HEK293 (cell line): ENCODE results near the gene EPS8L3.

Experiments
- TCF7L2 ChIP-seq: IDR thresholded peaks from 2 replicates; pipeline ENCODE4 v1.6.1; 2011; ENCODE audit warnings: low read depth, mild to moderate bottlenecking, inconsistent platforms, low read length, moderate library complexity, borderline replicate concordance
- ZBTB8A ChIP-seq: fragments of 450-650 bp; formaldehyde crosslinking; IDR thresholded peaks from 2 replicates; pipeline ENCODE4 v1.5.1; 2016; ENCODE audit warnings: missing biosample characterization, missing genetic modification characterization
- TF ChIP-seq, protein P1 (sequence below): fragments of 450-650 bp; formaldehyde crosslinking; IDR thresholded peaks from 2 replicates; pipeline ENCODE4 v1.5.1; 2016; ENCODE audit warnings: missing biosample characterization, missing genetic modification characterization

DNA sequence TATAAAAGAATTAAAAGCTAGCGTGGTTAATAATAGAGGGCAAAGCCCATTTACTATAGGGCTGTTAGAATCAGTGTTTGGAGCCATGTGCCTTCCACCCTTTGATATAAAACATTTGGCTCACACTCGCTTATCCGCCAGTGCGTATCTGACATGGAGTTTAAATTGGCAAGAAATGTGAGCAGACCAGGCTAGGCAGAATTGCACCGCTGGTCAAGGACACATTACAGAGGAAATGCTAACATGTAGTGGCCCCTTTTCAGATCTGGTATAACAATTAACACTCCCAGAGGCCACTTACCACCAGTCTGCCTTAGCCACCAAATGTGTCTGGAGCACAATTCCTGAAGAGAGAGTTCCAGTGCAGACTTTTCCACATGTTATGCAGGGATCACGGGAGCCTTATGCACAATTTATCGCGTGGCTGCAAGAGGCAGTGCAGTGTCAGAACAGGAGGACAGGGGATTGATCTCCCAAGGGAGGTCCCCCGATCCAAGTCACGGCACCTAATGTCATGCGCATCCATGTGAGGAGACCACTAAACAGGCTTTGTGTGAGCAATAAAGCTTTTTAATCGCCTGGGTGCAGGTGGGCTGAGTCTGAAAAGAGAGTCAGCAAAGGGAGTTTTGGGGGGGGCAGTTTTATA, 36.9 kb downstream of the EPS8L3 start:
- TF ChIP-seq ZBTB8A (no peak), TCF7L2 (no peak)
- TF ChIP-seq, protein P1, sequence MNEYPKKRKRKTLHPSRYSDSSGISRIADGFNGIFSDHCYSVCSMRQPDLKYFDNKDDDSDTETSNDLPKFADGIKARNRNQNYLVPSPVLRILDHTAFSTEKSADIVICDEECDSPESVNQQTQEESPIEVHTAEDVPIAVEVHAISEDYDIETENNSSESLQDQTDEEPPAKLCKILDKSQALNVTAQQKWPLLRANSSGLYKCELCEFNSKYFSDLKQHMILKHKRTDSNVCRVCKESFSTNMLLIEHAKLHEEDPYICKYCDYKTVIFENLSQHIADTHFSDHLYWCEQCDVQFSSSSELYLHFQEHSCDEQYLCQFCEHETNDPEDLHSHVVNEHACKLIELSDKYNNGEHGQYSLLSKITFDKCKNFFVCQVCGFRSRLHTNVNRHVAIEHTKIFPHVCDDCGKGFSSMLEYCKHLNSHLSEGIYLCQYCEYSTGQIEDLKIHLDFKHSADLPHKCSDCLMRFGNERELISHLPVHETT, result no peak
